Motor neuron (in vitro differentiated cells): ENCODE data around the gene CACTIN. TPM values are rescaled to one million over a fixed set of nuclear protein-coding genes. Genes with fewer than 3 reads are reported as not detected.
"Not testable (repeated sequence)": the region's sequence is repeated elsewhere in the genome, so short reads cannot be mapped to it uniquely, and the experiment has no call there.

Experiments used
- ATAC-seq, 8 experiments: fragments of 200-7000 bp; cut with Tn5 transposase; replicated peaks in 6 of 8; 2 replicates each; pipeline ENCODE4 v1.8.0; 2021; ENCODE audit warnings: mild to moderate bottlenecking in 8 of 8, moderate library complexity in 8 of 8
- H3K27ac ChIP-seq, 2 donors: fragments of 250-450 bp; sonication (Bioruptor Pico); 2 replicates each; pipeline ENCODE4 v1.9.0; 2021; ENCODE audit warnings: antibody characterized with exemption in 2 of 2, mild to moderate bottlenecking in 2 of 2, moderate library complexity in 1 of 2
- H3K4me1 ChIP-seq, 2 donors: fragments of 250-450 bp; sonication (Bioruptor Pico); replicated peaks in 1 of 2; 2 replicates each; pipeline ENCODE4 v1.6.1; 2021; ENCODE audit warnings: antibody characterized with exemption in 2 of 2, mild to moderate bottlenecking in 2 of 2, moderate library complexity in 1 of 2
- H3K4me3 ChIP-seq, 5 donors: fragments of 250-450 bp; sonication (Bioruptor Pico); 2 replicates each; pipeline ENCODE4 v1.9.0; 2021; ENCODE audit warnings: antibody characterized with exemption in 5 of 5, mild to moderate bottlenecking in 5 of 5, moderate library complexity in 4 of 5
- WGBS, 10 experiments: fragments of 450-650 bp; shearing (Covaris generic); methylation state at CpG; one replicate each; pipeline ENCODE4 v1.0.0; 2022; 5-methylcytosine and 5-hydroxymethylcytosine counted together
- in situ Hi-C, 9 experiments: fragments of 400-800 bp; cut with MboI; loops; one replicate each; pipeline ENCODE4 v1.15.0; 2021; ENCODE audit warnings: low sequenced_read_pairs in 9 of 9, low pct_unique_long_range_greater_than_20kb in 2 of 9; ENCODE audit not compliant: unreplicated experiment in 9 of 9
- total RNA-seq, 8 experiments: library from RNA; unstranded; fragments of 300-600 nt; gene quantifications; 2 replicates each; pipeline versions ENCODE4 v1.2.3 to v1.2.4, GENCODE V29; 2022

CACTIN gene
- total RNA-seq, 8 experiments from 2014 or later = 11.7 to 23.0 (median 15.7) TPM

DNA sequence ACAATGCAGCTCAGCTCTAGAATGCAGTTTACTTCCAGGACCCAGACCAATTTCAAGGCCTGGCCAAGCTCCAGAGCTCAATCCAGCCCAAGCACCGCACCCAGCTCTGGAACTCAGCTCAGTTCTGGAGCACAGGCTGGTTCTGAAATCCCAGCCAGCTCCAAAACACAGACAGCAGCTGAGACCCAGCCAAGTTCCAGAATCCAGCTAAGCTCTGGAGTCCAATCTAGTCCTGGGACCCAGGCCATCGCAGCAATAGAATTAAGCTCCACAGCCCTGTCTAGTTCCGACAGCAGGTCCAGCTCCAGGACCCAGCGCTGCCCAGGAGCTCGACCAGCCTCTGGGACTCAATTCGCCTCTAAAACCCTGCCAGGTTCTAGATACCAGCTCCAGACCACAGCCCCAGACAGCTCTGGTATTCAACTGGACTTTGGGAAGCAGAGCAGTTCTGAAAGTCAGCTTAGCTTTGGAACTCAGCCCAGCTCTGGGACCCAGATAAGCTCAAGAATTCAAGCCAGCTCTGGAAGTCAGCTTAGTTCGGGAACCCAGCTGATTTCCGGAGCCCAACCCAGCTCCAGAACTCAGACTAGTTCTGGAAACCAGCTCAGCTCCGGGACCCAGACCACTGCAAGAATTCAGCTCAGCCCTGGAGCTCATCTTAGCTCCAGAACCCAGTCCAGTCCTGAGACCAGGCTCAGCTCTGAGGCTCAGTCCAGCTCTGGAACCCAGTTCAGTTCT, 34.5 kb downstream of the CACTIN start:
- WGBS, 10 experiments = 0 to 83% (median 55%) methylated on average over 1 to 8 of the region's 9 CpGs; no CpG with 5 or more reads in 7 of the 10 experiments
- H3K4me1 ChIP-seq = no peaks in the 10 kb centered on the region
- H3K27ac ChIP-seq = no peak overlapping the region
- peak in 1 of 8 experiments; percentile 22 for ATAC-seq
- H3K4me3 ChIP-seq = no peak overlapping the region
- in situ Hi-C loops = no loop called here

DNA sequence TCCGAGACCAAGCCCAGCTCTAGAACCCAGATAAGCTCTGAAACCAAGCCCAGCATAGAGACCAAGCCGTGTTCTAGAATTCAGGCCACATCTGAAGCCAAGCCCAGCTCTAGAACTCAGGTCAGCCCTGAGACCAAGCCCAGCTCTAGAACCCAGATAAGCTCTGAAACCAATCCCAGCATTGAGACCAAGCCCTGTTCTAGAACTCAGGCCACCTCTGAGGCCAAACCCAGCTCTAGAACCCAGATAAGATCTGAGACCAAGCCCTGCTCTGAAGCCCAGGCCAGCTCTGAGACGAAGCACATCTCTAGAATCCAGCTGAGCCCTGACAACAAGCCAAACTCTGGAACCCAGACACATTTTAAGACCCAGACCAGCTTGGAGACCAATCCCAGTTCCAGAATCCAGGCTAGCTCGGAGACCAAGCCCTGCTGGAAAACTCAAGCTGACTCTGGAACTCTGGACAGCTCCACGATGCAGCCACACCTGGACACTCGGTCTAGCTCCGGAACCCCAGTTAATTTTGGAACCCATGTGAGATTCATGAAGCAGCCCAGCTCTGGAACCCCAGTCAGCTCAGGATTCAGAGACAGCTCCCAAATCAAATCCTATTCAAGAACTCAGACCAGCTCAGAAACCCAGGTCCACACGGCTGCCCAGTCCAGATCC, 35.5 kb downstream of the CACTIN start:
- 59 to 100% (median 87%) methylated on average over 1 to 4 of the region's 8 CpGs; no CpG with 5 or more reads in 4 of the 10 experiments for WGBS, 10 experiments
- Histone ChIP-seq H3K27ac (no peak overlapping the region), H3K4me3 (no peak overlapping the region), H3K4me1 (no peaks in the 10 kb centered on the region)
- no peak for ATAC-seq
- in situ Hi-C loops = no loop called here

DNA sequence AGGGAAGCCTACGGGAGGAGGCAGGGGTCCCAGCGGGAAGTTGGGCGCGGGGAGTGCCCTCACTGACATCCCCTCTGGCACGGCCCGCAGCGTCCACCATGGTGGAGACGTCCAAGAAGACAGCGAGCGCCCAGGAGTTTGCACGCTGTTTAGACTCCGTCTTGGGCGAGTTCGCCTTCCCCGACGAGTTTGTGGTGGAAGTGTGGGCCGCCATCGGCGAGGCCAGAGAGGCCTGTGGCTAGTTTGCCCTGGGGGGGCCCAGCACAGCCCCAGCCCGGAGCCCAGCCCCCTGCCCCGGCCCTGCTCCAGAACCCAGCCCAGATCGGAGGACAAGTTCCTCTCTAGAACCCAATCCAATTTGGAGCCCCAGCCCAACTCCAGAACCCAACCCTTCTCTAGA, 36.6 kb downstream of the CACTIN start:
- Histone ChIP-seq H3K27ac (no peak overlapping the region), H3K4me1 (no peaks in the 10 kb centered on the region), H3K4me3 (no peak overlapping the region)
- no peak for ATAC-seq
- in situ Hi-C loops = no loop called here
- 95% methylated on average over 14 of the region's 22 CpGs; no CpG with 5 or more reads in 9 of the 10 experiments for WGBS, 10 experiments

DNA sequence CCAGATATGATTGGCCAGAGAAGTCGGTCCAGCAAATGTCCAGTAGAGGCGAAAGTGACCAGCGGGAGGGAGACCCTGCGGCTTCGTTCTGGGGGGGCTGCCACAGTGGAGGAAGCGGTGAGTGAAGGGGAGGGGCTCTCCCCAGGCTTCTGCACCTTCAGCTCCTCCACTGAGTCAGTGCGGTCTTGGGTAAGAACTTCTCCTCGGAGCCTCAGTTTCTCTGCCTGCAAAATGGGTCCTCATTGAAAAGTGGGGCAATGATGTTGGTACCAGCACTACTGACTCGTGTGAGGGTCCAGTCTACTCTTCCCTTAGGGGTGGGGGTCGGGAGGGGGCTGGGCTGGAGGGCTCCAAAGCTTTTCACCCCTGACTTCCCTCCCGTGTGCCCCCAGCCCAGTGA, 37.2 kb downstream of the CACTIN start:
- ATAC-seq = no peak
- 65 to 100% (median 93%) methylated on average over 1 to 5 of the region's 11 CpGs; no CpG with 5 or more reads in 3 of the 10 experiments for WGBS, 10 experiments

DNA sequence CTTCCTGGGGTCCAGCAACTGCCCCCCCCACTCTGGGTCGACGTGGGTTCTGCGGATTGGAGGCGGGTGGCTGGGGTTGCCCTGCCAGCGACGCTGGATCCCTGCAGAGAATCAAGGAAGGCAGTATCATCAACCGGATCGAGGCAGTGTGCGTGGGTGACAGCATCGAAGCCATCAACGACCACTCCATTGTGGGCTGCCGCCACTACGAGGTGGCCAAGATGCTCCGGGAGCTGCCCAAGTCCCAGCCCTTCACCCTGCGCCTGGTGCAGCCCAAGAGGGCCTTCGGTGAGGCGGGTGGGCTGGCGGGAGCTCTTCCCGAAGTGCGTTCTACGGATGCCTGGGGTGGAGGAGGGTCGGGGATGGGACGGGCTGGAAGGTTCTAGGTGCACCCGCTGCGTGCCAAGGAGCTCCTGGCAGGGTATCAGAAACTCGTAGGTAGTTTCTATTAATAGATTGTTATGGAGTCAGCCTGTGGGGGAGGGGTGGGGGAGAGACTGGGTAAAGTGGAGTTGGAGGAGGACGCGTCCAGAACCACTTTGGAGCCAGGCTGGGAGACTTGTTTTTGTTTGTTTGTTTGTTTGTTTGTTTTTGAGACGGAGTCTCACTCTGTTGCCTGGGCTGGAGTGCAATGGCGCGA, 39.8 kb downstream of the CACTIN start:
- WGBS, 10 experiments = 60 to 80% (median 70%) methylated on average over 1 to 2 of the region's 31 CpGs; no CpG with 5 or more reads in 7 of the 10 experiments
- in situ Hi-C loops = no loop called here
- Histone ChIP-seq H3K4me3 (no peak overlapping the region), H3K27ac (no peak overlapping the region), H3K4me1 (no peaks in the 10 kb centered on the region)
- ATAC-seq = peak in 3 of 8 experiments; percentile 29 to 56 (median 33)

More for the DNA sequence above, 37.2 kb downstream of the CACTIN start:
- no peaks in the 10 kb centered on the region for H3K4me1 ChIP-seq
- no peak overlapping the region for H3K27ac ChIP-seq
- in situ Hi-C loops = no loop called here
- H3K4me3 ChIP-seq = no peak overlapping the region

DNA sequence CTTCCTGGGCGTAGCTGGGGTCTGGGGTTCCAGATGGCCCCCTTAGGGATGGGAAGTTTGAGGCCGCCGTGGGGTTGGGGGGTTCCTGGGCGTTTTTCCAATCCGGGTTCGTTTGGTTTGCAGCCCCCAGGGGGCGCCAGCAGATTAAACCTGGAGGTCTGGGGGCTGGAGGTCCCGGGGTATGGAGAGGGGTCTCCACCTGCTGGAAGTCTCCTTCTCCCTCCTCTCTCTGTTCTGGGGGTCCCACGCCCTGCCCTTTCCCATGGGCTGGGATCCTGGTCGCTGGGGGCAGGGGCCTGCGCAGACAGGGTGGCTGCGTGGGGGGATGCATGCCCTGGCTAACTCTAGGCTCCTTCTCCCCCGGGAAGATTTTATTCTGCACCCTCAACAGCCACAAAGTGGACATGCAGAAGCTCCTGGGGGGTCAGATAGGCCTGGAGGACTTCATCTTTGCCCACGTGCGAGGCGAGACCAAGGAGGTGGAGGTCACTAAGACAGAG, 40.4 kb downstream of the CACTIN start:
- Histone ChIP-seq H3K4me3 (no peak overlapping the region), H3K27ac (no peak overlapping the region), H3K4me1 (no peaks in the 10 kb centered on the region)
- in situ Hi-C loops = no loop called here
- WGBS, 10 experiments = 0 to 27% methylated on average over 5 to 7 of the region's 16 CpGs; no CpG with 5 or more reads in 8 of the 10 experiments
- peak in 4 of 8 experiments; percentile 15 to 57 (median 28) for ATAC-seq

DNA sequence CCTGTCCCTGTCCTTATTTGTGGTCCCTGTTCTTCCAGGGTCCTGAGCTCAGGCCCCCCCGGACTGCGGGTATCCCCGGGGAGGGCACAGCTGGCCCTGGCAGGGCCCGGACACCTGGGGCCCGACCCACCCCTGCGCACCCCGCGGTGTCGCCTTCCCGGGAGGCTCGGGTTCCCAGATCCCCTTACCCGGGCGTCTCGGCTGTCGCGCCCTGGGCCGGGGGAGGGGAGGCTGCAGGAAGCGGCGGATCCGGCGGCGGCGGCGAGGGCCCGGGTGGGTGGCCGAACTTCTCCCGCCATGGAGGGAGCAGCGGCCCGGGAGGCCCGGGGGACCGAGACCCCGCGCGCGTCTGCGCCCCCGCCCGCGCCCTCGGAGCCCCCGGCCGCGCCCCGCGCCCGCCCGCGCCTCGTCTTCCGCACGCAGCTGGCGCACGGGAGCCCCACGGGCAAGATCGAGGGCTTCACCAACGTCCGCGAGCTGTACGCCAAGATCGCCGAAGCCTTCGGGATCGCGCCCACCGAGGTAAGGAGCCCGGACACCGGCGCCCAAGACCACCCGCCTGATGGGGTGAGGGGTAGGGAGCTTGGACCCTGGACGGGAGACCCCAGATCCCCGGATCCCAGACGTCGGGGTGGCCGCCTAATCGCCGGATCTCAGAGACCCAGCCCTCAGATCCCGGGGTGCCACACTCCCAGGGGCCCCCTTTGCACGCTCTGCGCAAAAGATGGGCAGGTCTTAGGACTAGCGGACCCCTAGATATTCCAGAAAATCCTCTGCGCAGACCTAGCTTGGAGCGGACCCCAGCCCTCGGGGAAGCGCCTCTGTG, 41.1 kb downstream of the CACTIN start, which contains the start of gene GIPC3:
GIPC3 (plus strand) TSS at position 178 of the 826 bp plus-strand sequence; CDS start at position 298, 120 bp downstream.
- Histone ChIP-seq H3K27ac (no peak within 1 kb of the TSS), H3K4me1 (peaks cover 0 to 1% of the 10 kb centered on the region in 2 donors), H3K4me3 (no peak within 1 kb of the TSS)
- 0 to 24% methylated on average over 1 to 5 of the region's 84 CpGs; no CpG with 5 or more reads in 8 of the 10 experiments for WGBS, 10 experiments
- in situ Hi-C loops = no loop called here
- peak in 2 of 8 experiments; percentile 3 to 16 for ATAC-seq

DNA sequence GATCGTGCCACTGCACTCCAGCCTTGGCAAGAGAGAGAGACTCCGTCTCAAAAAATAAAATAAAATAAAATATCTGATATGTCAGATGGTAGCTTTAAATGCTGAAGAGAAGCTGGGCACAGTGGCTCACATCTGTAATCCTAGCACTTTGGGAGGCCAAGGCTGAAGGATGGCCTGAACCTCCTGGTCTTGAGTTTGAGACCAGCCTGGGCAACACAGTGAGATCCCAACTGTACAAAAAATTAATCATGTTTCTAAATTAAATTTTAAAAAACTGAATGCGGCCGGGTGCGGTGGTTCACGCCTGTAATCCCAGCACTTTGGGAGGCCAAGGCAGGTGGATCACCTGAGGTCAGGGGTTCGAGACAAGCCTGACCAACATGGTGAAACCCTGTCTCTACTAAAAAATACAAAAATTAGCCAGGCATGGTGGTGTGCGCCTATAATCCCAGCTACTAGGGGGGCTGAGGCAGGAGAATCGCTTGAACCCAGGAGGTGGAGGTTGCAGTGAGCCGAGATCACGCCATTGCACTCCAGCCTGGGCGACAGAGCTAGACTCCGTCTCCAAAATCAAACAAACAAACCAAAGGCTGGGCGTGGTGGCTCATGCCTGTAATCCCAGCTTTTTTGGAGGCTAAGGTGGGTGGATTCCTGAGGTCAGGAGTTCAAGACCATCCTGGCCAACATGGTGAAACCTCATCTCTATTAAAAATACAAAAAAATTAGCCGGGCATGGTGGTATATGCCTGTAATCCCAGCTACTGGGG, 42.4 kb downstream of the CACTIN start:
- WGBS, 10 experiments = 44 to 100% (median 80%) methylated on average over 1 to 12 of the region's 15 CpGs; no CpG with 5 or more reads in 1 of the 10 experiments
- H3K27ac ChIP-seq, in situ Hi-C loops, ATAC-seq, H3K4me3 ChIP-seq: not testable (repeated sequence)
- H3K4me1 ChIP-seq = peaks cover 0 to 10% of the 10 kb centered on the region in 2 donors

DNA sequence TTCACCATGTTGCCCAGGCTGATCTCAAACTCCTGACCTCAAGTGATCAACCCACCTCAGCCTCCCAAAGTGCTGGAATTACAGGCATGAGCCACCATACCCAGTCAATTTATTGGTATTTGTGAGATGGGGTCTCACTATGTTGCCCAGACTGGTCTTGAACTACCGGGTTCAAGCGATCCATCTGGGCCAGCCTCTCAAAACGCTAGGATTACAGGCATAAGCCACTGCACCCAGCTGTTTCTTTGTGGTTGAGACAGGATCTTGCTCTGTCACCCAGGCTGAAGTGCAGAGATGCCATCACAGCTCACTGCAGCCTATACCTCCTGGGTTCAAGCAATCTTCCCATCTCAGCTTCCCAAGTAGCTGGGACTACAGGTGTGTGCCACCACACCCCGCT, 44.8 kb downstream of the CACTIN start:
- 17 to 50% (median 43%) methylated on average over 1 to 2 of the region's 4 CpGs; no CpG with 5 or more reads in 7 of the 10 experiments for WGBS, 10 experiments
- H3K27ac ChIP-seq, in situ Hi-C loops, ATAC-seq, H3K4me3 ChIP-seq: not testable (repeated sequence)
- peaks cover 0 to 12% of the 10 kb centered on the region in 2 donors for H3K4me1 ChIP-seq

DNA sequence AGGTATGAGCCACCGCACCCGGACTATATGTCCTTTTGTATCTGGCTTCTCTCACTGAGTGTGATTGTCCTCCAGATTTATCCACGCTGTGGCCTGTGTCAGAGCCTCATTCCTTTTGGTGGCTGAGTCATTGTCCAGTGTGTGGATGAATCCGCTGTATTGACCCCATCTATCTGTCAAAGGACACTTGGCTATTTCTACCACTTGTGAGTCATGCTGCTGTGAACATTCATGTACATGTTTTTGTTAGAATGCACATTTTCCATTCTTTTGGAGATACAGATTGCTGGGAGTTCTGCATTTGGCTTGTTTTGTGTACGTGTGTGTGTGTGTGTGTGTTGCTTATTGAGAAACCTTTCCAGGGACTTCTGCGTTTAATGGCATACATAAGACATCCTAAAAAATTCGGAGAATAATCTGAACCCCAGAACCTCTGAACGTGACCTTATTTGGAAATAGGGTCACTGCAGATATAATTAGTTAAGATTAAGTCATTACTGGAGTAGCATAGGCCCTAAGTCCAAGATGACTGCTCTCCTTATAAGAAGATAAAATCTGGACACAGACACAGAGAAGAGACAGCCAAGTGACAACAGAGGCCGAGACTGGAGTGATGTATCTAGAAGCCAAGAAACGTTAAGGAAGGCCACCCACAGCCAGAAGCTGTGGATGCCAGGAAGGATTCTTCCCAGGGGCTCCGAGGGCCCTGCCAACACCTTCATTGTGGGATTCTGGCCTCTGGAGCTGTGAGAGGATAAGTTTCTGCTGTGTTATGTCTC, 46.2 kb downstream of the CACTIN start:
- in situ Hi-C loops = no loop called here
- H3K27ac ChIP-seq = peak overlapping the region in 1 of 2 donors; percentile 36
- 0 to 83% (median 23%) methylated on average over 1 to 8 of the region's 11 CpGs; no CpG with 5 or more reads in 1 of the 10 experiments for WGBS, 10 experiments

DNA sequence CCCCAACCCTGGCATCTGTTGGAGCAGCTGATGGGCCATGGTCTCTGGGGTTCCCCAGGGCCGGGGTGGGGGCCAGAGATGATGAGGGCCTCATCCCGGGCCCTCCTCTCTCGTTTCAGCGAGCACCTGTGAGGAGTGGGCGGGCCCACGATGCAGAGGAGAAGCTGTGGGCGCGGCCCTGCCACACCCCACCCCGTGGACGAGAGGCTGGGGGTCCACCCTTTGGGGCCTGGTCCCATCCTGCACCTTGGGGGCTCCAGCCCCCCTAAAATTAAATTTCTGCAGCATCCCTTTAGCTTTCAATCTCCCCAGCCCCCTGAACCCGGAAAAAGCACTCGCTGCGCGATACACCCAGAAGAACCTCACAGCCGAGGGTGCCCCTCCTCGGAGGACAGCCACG, 48.2 kb downstream of the CACTIN start:
- 20 to 100% methylated on average over 1 to 2 of the region's 17 CpGs; no CpG with 5 or more reads in 8 of the 10 experiments for WGBS, 10 experiments
- Histone ChIP-seq H3K4me3 (no peak overlapping the region), H3K4me1 (peaks cover 7 to 19% of the 10 kb centered on the region in 2 donors), H3K27ac (no peak overlapping the region)
- in situ Hi-C loops = no loop called here
- no peak for ATAC-seq

More for the DNA sequence above, 46.2 kb downstream of the CACTIN start:
- Histone ChIP-seq H3K4me1 (peaks cover 7 to 19% of the 10 kb centered on the region in 2 donors), H3K4me3 (no peak overlapping the region)
- ATAC-seq = peak; percentile 42 to 93 (median 80)
